Astrocyte (in vitro differentiated cells and primary cell): ENCODE results near the gene RASA2. TPM values are rescaled to one million over a fixed set of nuclear protein-coding genes. Genes with fewer than 3 reads are reported as not detected.

Experiments used
- DNase-seq: peaks from one replicate; pipeline ENCODE4 v3.0.0-alpha.2; 2010; ENCODE audit warnings: low read depth
- FAIRE-seq: peaks from 2 replicates; lab custom pipeline; 2011; peaks lifted over from hg19 to GRCh38; lab: Jason Lieb, UNC
- H2AFZ ChIP-seq: 2 replicates; pipeline ENCODE4 v1.6.0; 2012; ENCODE audit warnings: low read depth, low read length, inconsistent platforms
- H3K27ac ChIP-seq: 2 replicates; pipeline ENCODE4 v1.5.1; 2011; ENCODE audit warnings: low read depth, low read length, inconsistent platforms
- H3K27me3 ChIP-seq: 2 replicates; pipeline ENCODE4 v1.6.0; 2011; ENCODE audit warnings: low read length, inconsistent platforms; ENCODE audit not compliant: insufficient read depth
- H3K36me3 ChIP-seq: 2 replicates; pipeline ENCODE4 v1.5.1; 2011; ENCODE audit warnings: low read length, inconsistent platforms; ENCODE audit not compliant: insufficient read depth
- H3K4me1 ChIP-seq: 2 replicates; pipeline ENCODE4 v1.5.1; 2011; ENCODE audit warnings: low read length, inconsistent platforms; ENCODE audit not compliant: insufficient read depth
- H3K4me2 ChIP-seq: 2 replicates; pipeline ENCODE4 v1.6.0; 2012; ENCODE audit warnings: low read length, inconsistent platforms
- H3K4me3 ChIP-seq: 2 replicates; pipeline ENCODE4 v1.5.1; 2011; ENCODE audit warnings: low read depth, mild to moderate bottlenecking, low read length, inconsistent platforms; ENCODE audit not compliant: insufficient read depth
- H3K79me2 ChIP-seq: 2 replicates; pipeline ENCODE4 v1.6.0; 2012; ENCODE audit warnings: mild to moderate bottlenecking, low read length, inconsistent platforms; ENCODE audit not compliant: insufficient read depth
- H3K9ac ChIP-seq: 2 replicates; pipeline ENCODE4 v1.6.0; 2012; ENCODE audit warnings: mild to moderate bottlenecking, low read length, inconsistent platforms
- H3K9me3 ChIP-seq: 2 replicates; pipeline ENCODE4 v1.5.1; 2012; ENCODE audit warnings: low read depth, mild to moderate bottlenecking, low read length, inconsistent platforms; ENCODE audit not compliant: insufficient read depth
- H4K20me1 ChIP-seq: 2 replicates; pipeline ENCODE4 v1.6.0; 2012; ENCODE audit warnings: low read length, inconsistent platforms; ENCODE audit not compliant: insufficient read depth
- H3K27ac Mint-ChIP-seq: one replicate; pipeline ENCODE4 v1.8.0; 2021; ENCODE audit warnings: mild to moderate bottlenecking, mixed read lengths; ENCODE audit not compliant: unreplicated experiment
- H3K27me3 Mint-ChIP-seq: one replicate; pipeline ENCODE4 v1.8.0; 2021; ENCODE audit warnings: low read depth, mixed read lengths; ENCODE audit not compliant: unreplicated experiment
- H3K36me3 Mint-ChIP-seq: one replicate; pipeline ENCODE4 v1.8.0; 2021; ENCODE audit warnings: low read depth, mixed read lengths; ENCODE audit not compliant: unreplicated experiment
- H3K4me1 Mint-ChIP-seq: one replicate; pipeline ENCODE4 v1.8.0; 2021; ENCODE audit warnings: low read depth, mixed read lengths; ENCODE audit not compliant: unreplicated experiment
- H3K4me3 Mint-ChIP-seq: one replicate; pipeline ENCODE4 v1.8.0; 2021; ENCODE audit warnings: mild to moderate bottlenecking, moderate library complexity, mixed read lengths; ENCODE audit not compliant: unreplicated experiment
- H3K9me3 Mint-ChIP-seq: one replicate; pipeline ENCODE4 v1.8.0; 2021; ENCODE audit warnings: mild to moderate bottlenecking, mixed read lengths; ENCODE audit not compliant: unreplicated experiment
- CTCF ChIP-seq: IDR thresholded peaks from 2 replicates; pipeline ENCODE4 v1.5.1; 2011; ENCODE audit warnings: low read depth, mild to moderate bottlenecking, inconsistent platforms, low read length, moderate library complexity; ENCODE audit not compliant: insufficient read depth
- EZH2 ChIP-seq: IDR thresholded peaks from 2 replicates; pipeline ENCODE4 v1.6.1; 2012; ENCODE audit warnings: mild to moderate bottlenecking, low read length, inconsistent platforms; ENCODE audit not compliant: insufficient read depth
- total RNA-seq: library from RNA; stranded (reverse); gene quantifications from 2 replicates; pipeline ENCODE4 v1.2.1, GENCODE V29; 2021

The RASA2 gene
- total RNA-seq, 1 donor from 2014 or later, result 19.0 TPM

GRCh38 chr3:141445990-141446389 is 40.8 kb upstream of the RASA2 start:
- TF ChIP-seq CTCF (no peak), EZH2 (no peak)
- H4K20me1 ChIP-seq, result no peaks in the 10 kb centered on the region
- Mint-ChIP-seq H3K27me3 (no peaks in the 10 kb centered on the region), H3K4me3 (no peak overlapping the region), H3K9me3 (peaks cover 5% of the 10 kb centered on the region), H3K27ac (no peak overlapping the region), H3K4me1 (peaks cover 31% of the 10 kb centered on the region), H3K36me3 (peaks cover 50% of the 10 kb centered on the region)
- FAIRE-seq (no peak), DNase-seq (no peak)
- no peaks in the 10 kb centered on the region for H3K9me3 ChIP-seq
- H3K4me2 ChIP-seq, result no peak overlapping the region
- no peak overlapping the region for H2AFZ ChIP-seq
- H3K79me2 ChIP-seq, result peaks cover 34% of the 10 kb centered on the region
- no peak overlapping the region for H3K27ac ChIP-seq
- peaks cover 19% of the 10 kb centered on the region for H3K4me1 ChIP-seq
- peaks cover 54% of the 10 kb centered on the region for H3K36me3 ChIP-seq
- H3K9ac ChIP-seq, result no peak overlapping the region
- no peak overlapping the region for H3K4me3 ChIP-seq
- no peaks in the 10 kb centered on the region for H3K27me3 ChIP-seq

GRCh38 chr3:141446737-141447136 is 40.1 kb upstream of the RASA2 start:
- Histone ChIP-seq H3K4me3 (no peak overlapping the region), H3K4me1 (peaks cover 15% of the 10 kb centered on the region), H3K79me2 (peaks cover 34% of the 10 kb centered on the region), H4K20me1 (no peaks in the 10 kb centered on the region), H3K27me3 (no peaks in the 10 kb centered on the region), H3K36me3 (peaks cover 54% of the 10 kb centered on the region), H3K4me2 (no peak overlapping the region), H3K27ac (no peak overlapping the region), H3K9me3 (no peaks in the 10 kb centered on the region), H3K9ac (no peak overlapping the region), H2AFZ (no peak overlapping the region)
- Mint-ChIP-seq H3K4me1 (peaks cover 24% of the 10 kb centered on the region), H3K27me3 (no peaks in the 10 kb centered on the region), H3K36me3 (peaks cover 44% of the 10 kb centered on the region), H3K27ac (no peak overlapping the region), H3K4me3 (no peak overlapping the region), H3K9me3 (peaks cover 5% of the 10 kb centered on the region)
- FAIRE-seq, result no peak
- TF ChIP-seq EZH2, result no peak
- no peak for TF ChIP-seq CTCF
- no peak for DNase-seq

GRCh38 chr3:141447383-141447782 is 39.4 kb upstream of the RASA2 start:
- DNase-seq (no peak), FAIRE-seq (no peak)
- Mint-ChIP-seq H3K36me3 (peaks cover 40% of the 10 kb centered on the region), H3K4me1 (peaks cover 24% of the 10 kb centered on the region), H3K27me3 (no peaks in the 10 kb centered on the region), H3K4me3 (no peak overlapping the region), H3K27ac (no peak overlapping the region), H3K9me3 (peaks cover 5% of the 10 kb centered on the region)
- no peak for TF ChIP-seq CTCF
- TF ChIP-seq EZH2, result no peak
- H2AFZ ChIP-seq, result no peak overlapping the region
- H3K36me3 ChIP-seq, result peaks cover 51% of the 10 kb centered on the region
- H3K9ac ChIP-seq, result no peak overlapping the region
- no peaks in the 10 kb centered on the region for H4K20me1 ChIP-seq
- H3K4me2 ChIP-seq, result no peak overlapping the region
- no peaks in the 10 kb centered on the region for H3K9me3 ChIP-seq
- no peak overlapping the region for H3K4me3 ChIP-seq
- peaks cover 34% of the 10 kb centered on the region for H3K79me2 ChIP-seq
- H3K27ac ChIP-seq, result no peak overlapping the region
- peaks cover 12% of the 10 kb centered on the region for H3K4me1 ChIP-seq
- no peaks in the 10 kb centered on the region for H3K27me3 ChIP-seq
